Breast epithelium (tissue), 3 donors: ENCODE data around the gene PDIA5.

ENCODE experiments used
- CTCF ChIP-seq, 3 donors: fragments of 450-650 bp; IDR thresholded peaks; one replicate each; pipeline ENCODE4 v1.5.1; 2016 to 2017; ENCODE audit warnings: antibody characterized with exemption in 3 of 3, mild to moderate bottlenecking in 3 of 3, moderate library complexity in 3 of 3
- POLR2A ChIP-seq: fragments of 450-650 bp; IDR thresholded peaks from one replicate; pipeline ENCODE4 v1.6.1; 2016; ENCODE audit warnings: antibody characterized with exemption, mild to moderate bottlenecking, moderate library complexity

- TF ChIP-seq CTCF (IDR thresholded peaks at IDR 0.05) (no peak), POLR2A (no peak)
Observed at GRCh38 chr3:123110976-123111615, 44.3 kb downstream of the PDIA5 start.
